PC-3 (cell line): ENCODE data around the gene MGMT.

Experiments
- CTCF ChIP-seq: fragments of 300-600 bp; sonication (generic); conservative IDR thresholded peaks from 2 replicates; pipeline ENCODE4 v1.5.1; 2017; ENCODE audit warnings: antibody characterized with exemption, low read depth, mild to moderate bottlenecking, low read length
- EZH2 ChIP-seq: fragments of 300-600 bp; sonication (generic); IDR thresholded peaks from one replicate; pipeline ENCODE4 v1.6.1; 2017; ENCODE audit warnings: antibody characterized with exemption, mild to moderate bottlenecking, low read length; ENCODE audit not compliant: unreplicated experiment

DNA sequence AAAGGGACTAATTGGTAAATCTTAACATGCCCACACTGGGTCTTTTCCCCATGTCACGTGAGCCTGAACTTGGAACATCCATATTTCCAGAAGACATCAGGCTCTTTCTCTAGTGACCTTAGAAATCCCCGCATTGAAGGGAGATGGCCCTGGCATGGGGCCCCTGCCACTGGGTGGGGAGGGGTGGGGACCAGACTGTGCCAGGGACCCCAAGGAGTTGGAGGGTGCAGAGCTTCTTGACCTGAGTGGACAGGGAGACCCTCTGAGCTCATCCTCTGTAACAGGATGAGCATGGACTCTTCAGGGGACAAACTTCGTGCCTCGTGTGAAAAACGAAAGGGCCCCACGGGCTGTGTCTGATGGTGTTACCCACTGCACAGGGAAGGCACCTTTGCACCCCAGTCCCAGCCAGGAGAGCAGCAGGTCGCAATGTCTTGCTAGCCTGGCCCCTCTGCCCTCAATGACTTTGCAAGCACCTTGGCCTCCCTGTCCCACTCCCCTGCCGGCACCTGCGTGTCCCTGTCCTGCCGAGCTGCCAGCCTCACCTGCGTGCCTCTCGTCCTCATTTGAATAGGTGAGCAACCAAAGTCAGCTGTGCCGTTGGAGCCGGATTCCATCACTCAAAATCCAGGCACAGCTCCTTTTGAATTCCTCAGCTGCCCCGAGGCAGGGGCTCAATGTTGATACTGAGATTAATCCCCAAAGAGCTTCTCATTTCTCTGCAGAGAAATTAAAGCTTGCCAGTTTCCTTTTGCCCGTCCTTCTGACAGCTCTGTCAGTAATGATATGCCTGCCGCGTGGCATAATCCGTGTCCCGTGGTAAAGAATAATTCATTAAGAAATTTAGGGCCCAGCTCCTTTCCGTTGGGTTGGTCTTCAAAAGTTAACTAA, 262.1 kb downstream of the MGMT start:
- no peak for TF ChIP-seq CTCF
- TF ChIP-seq EZH2 = no peak
